ENCODE measurements around the gene TSPAN4.

DNA sequence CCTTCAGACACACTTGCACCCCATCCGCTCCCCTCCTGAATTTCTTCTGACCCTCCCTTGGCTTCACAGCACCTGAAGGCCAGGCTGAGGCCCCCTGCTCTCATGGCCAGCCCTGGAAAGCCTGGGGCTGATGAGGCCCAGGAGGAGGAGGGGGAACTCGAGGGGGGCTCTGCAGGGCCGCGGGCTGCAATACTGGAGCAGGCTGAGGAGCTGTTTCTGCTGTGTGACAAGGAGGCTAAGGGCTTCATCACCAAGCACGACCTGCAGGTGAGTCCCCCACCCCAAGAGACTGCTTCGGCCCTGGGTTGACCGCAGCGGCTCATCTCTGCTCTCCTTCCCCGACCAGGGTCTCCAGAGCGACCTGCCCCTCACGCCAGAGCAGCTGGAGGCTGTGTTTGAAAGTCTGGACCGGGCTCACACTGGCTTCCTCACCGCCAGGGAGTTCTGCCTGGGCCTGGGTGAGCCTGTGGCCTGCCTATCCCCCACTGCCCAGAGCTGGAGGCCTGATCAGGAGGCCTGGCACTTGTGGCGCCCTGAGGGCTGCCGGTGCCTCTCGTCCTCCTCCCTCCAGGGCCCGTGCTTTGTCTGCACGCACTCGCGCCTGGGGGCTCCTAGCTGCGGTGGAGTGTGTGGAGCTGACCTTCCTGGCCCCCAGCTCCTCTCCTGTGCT is 14.0 kb upstream of the TSPAN4 start:
- TF ChIP-seq, protein P1, sequence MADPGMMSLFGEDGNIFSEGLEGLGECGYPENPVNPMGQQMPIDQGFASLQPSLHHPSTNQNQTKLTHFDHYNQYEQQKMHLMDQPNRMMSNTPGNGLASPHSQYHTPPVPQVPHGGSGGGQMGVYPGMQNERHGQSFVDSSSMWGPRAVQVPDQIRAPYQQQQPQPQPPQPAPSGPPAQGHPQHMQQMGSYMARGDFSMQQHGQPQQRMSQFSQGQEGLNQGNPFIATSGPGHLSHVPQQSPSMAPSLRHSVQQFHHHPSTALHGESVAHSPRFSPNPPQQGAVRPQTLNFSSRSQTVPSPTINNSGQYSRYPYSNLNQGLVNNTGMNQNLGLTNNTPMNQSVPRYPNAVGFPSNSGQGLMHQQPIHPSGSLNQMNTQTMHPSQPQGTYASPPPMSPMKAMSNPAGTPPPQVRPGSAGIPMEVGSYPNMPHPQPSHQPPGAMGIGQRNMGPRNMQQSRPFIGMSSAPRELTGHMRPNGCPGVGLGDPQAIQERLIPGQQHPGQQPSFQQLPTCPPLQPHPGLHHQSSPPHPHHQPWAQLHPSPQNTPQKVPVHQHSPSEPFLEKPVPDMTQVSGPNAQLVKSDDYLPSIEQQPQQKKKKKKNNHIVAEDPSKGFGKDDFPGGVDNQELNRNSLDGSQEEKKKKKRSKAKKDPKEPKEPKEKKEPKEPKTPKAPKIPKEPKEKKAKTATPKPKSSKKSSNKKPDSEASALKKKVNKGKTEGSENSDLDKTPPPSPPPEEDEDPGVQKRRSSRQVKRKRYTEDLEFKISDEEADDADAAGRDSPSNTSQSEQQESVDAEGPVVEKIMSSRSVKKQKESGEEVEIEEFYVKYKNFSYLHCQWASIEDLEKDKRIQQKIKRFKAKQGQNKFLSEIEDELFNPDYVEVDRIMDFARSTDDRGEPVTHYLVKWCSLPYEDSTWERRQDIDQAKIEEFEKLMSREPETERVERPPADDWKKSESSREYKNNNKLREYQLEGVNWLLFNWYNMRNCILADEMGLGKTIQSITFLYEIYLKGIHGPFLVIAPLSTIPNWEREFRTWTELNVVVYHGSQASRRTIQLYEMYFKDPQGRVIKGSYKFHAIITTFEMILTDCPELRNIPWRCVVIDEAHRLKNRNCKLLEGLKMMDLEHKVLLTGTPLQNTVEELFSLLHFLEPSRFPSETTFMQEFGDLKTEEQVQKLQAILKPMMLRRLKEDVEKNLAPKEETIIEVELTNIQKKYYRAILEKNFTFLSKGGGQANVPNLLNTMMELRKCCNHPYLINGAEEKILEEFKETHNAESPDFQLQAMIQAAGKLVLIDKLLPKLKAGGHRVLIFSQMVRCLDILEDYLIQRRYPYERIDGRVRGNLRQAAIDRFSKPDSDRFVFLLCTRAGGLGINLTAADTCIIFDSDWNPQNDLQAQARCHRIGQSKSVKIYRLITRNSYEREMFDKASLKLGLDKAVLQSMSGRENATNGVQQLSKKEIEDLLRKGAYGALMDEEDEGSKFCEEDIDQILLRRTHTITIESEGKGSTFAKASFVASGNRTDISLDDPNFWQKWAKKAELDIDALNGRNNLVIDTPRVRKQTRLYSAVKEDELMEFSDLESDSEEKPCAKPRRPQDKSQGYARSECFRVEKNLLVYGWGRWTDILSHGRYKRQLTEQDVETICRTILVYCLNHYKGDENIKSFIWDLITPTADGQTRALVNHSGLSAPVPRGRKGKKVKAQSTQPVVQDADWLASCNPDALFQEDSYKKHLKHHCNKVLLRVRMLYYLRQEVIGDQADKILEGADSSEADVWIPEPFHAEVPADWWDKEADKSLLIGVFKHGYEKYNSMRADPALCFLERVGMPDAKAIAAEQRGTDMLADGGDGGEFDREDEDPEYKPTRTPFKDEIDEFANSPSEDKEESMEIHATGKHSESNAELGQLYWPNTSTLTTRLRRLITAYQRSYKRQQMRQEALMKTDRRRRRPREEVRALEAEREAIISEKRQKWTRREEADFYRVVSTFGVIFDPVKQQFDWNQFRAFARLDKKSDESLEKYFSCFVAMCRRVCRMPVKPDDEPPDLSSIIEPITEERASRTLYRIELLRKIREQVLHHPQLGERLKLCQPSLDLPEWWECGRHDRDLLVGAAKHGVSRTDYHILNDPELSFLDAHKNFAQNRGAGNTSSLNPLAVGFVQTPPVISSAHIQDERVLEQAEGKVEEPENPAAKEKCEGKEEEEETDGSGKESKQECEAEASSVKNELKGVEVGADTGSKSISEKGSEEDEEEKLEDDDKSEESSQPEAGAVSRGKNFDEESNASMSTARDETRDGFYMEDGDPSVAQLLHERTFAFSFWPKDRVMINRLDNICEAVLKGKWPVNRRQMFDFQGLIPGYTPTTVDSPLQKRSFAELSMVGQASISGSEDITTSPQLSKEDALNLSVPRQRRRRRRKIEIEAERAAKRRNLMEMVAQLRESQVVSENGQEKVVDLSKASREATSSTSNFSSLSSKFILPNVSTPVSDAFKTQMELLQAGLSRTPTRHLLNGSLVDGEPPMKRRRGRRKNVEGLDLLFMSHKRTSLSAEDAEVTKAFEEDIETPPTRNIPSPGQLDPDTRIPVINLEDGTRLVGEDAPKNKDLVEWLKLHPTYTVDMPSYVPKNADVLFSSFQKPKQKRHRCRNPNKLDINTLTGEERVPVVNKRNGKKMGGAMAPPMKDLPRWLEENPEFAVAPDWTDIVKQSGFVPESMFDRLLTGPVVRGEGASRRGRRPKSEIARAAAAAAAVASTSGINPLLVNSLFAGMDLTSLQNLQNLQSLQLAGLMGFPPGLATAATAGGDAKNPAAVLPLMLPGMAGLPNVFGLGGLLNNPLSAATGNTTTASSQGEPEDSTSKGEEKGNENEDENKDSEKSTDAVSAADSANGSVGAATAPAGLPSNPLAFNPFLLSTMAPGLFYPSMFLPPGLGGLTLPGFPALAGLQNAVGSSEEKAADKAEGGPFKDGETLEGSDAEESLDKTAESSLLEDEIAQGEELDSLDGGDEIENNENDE (IDR thresholded peaks at IDR 0.05; ENCODE audit: low read depth, low read length) = no peak
- TF ChIP-seq ZNF232 (CRISPR knock-in tag; IDR thresholded peaks at IDR 0.05) = no peak
- no peak for TF ChIP-seq CHD4 (IDR thresholded peaks at IDR 0.05; ENCODE audit: insufficient read depth, insufficient replicate concordance, low read depth, low read length, poor library complexity, severe bottlenecking)
- no peak for TF ChIP-seq KDM2B (CRISPR knock-in tag; IDR thresholded peaks at IDR 0.05)
- TF ChIP-seq, protein P2, sequence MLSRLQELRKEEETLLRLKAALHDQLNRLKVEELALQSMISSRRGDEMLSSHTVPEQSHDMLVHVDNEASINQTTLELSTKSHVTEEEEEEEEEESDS (CRISPR knock-in tag; IDR thresholded peaks at IDR 0.05) = no peak
- TF ChIP-seq POLR2AphosphoS2 (IDR thresholded peaks at IDR 0.05; ENCODE audit: low read length) = no peak

All from K562 (cell line).